A673 (cell line): Measurements from ENCODE around the gene YTHDF2.

Source experiments
- EZH2 ChIP-seq: fragments of 200-600 bp; sonication (generic); IDR thresholded peaks from 2 replicates; pipeline ENCODE4 v1.6.1; 2017; ENCODE audit warnings: borderline replicate concordance, low read depth, mild to moderate bottlenecking, mixed read lengths, antibody characterized with exemption, low read length; ENCODE audit not compliant: poor library complexity, severe bottlenecking
- TF ChIP-seq, protein P1 (sequence below): fragments of 300-800, 200-600 bp; sonication (generic); conservative IDR thresholded peaks from 2 replicates; pipeline ENCODE4 v1.5.1; 2017; ENCODE audit warnings: low read depth, mild to moderate bottlenecking, antibody characterized with exemption, low read length, moderate library complexity, mixed read lengths

DNA sequence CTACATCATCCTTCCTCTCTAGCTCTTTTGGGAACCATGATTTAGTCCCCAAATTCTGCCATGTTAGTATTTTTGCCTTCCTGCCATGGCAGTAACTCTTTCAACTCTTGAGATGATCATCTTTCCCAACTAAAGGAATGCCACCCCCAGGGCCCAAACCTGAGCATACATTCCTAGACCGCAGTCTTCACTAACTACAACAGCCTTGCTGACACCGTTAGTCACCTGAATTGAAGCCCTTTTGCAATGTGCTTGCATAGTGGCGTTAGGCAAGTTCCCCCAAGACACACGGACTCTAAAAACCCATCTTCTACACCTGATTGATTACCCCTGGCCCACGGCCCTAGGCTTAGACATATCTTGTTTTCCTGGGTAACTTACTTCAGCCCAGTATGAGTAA, 16.4 kb upstream of the YTHDF2 start:
- TF ChIP-seq, protein P1, sequence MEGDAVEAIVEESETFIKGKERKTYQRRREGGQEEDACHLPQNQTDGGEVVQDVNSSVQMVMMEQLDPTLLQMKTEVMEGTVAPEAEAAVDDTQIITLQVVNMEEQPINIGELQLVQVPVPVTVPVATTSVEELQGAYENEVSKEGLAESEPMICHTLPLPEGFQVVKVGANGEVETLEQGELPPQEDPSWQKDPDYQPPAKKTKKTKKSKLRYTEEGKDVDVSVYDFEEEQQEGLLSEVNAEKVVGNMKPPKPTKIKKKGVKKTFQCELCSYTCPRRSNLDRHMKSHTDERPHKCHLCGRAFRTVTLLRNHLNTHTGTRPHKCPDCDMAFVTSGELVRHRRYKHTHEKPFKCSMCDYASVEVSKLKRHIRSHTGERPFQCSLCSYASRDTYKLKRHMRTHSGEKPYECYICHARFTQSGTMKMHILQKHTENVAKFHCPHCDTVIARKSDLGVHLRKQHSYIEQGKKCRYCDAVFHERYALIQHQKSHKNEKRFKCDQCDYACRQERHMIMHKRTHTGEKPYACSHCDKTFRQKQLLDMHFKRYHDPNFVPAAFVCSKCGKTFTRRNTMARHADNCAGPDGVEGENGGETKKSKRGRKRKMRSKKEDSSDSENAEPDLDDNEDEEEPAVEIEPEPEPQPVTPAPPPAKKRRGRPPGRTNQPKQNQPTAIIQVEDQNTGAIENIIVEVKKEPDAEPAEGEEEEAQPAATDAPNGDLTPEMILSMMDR = no peak
- no peak for TF ChIP-seq EZH2
